Endothelial cell (in vitro differentiated cells): Measurements from ENCODE around the gene CMIP. TPM values are rescaled to one million over a fixed set of nuclear protein-coding genes. Genes with fewer than 3 reads are reported as not detected.

ENCODE experiments used
- DNase-seq: peaks from one replicate; pipeline ENCODE4 v3.0.0; 2021; ENCODE audit warnings: low spot score
- H3K27ac Mint-ChIP-seq: one replicate; pipeline ENCODE4 v1.8.0; 2021; ENCODE audit warnings: mixed read lengths, inconsistent platforms; ENCODE audit not compliant: unreplicated experiment
- H3K27me3 Mint-ChIP-seq: one replicate; pipeline ENCODE4 v1.8.0; 2021; ENCODE audit warnings: mild to moderate bottlenecking, moderate library complexity, mixed read lengths, inconsistent platforms; ENCODE audit not compliant: unreplicated experiment
- H3K36me3 Mint-ChIP-seq: one replicate; pipeline ENCODE4 v1.8.0; 2021; ENCODE audit warnings: mild to moderate bottlenecking, low read depth, mixed read lengths, inconsistent platforms; ENCODE audit not compliant: unreplicated experiment
- H3K4me1 Mint-ChIP-seq: one replicate; pipeline ENCODE4 v1.8.0; 2021; ENCODE audit warnings: mild to moderate bottlenecking, mixed read lengths, inconsistent platforms; ENCODE audit not compliant: unreplicated experiment
- H3K4me3 Mint-ChIP-seq: one replicate; pipeline ENCODE4 v1.8.0; 2021; ENCODE audit warnings: mild to moderate bottlenecking, mixed read lengths, inconsistent platforms; ENCODE audit not compliant: unreplicated experiment
- H3K9me3 Mint-ChIP-seq: one replicate; pipeline ENCODE4 v1.8.0; 2021; ENCODE audit warnings: mixed read lengths, inconsistent platforms; ENCODE audit not compliant: unreplicated experiment
- total RNA-seq: library from RNA; stranded (reverse); fragmentation: NEBNext Ultra II Directional; extraction: Animal tissue kit (Norgen Biotek cat#: 25700); gene quantifications from one replicate; pipeline ENCODE4 v1.2.1, GENCODE V29; 2021; ENCODE audit not compliant: unreplicated experiment
- TF ChIP-seq, protein P1 (sequence below): fragments of 200-600 bp; sonication (generic); IDR thresholded peaks from one replicate; pipeline ENCODE4 v1.5.0; 2021; ENCODE audit warnings: antibody characterized with exemption; ENCODE audit not compliant: unreplicated experiment

CMIP gene
- total RNA-seq, 1 donor from 2014 or later: 98.9 TPM

DNA sequence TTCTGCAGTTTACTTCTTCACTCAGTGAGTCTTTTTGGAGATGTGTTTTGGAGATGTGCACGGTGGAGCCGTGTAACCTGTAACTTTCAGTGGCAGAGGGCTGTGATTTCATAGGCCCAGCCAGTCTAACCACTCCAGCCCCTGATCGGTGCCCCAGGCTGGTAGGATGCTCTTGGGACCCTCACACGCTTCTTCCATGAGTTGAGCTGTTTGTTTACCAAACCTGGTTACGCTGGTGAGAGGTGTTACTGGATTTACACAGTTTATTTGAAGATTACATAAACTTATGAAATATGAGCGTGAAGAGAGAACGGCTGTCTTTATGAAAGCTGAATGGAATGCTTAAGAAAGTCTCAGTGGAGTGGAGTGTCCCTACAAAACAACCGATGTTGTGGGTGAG lies 96.7 kb downstream of the CMIP start:
- Mint-ChIP-seq H3K9me3 (no peaks in the 10 kb centered on the region), H3K36me3 (peaks cover 4% of the 10 kb centered on the region), H3K4me3 (no peak overlapping the region), H3K4me1 (peaks cover 58% of the 10 kb centered on the region), H3K27me3 (peaks cover 8% of the 10 kb centered on the region), H3K27ac (no peak overlapping the region)
- DNase-seq: no peak
- TF ChIP-seq, protein P1, sequence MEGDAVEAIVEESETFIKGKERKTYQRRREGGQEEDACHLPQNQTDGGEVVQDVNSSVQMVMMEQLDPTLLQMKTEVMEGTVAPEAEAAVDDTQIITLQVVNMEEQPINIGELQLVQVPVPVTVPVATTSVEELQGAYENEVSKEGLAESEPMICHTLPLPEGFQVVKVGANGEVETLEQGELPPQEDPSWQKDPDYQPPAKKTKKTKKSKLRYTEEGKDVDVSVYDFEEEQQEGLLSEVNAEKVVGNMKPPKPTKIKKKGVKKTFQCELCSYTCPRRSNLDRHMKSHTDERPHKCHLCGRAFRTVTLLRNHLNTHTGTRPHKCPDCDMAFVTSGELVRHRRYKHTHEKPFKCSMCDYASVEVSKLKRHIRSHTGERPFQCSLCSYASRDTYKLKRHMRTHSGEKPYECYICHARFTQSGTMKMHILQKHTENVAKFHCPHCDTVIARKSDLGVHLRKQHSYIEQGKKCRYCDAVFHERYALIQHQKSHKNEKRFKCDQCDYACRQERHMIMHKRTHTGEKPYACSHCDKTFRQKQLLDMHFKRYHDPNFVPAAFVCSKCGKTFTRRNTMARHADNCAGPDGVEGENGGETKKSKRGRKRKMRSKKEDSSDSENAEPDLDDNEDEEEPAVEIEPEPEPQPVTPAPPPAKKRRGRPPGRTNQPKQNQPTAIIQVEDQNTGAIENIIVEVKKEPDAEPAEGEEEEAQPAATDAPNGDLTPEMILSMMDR: no peak

- H3K4me3 Mint-ChIP-seq: no peak overlapping the region
These were observed 98.3 kb downstream of the CMIP start for GRCh38 chr16:81542609-81543570.

GRCh38 chr16:81543571-81543970 lies 99.0 kb downstream of the CMIP start:
- TF ChIP-seq, protein P1: no peak
- Mint-ChIP-seq H3K36me3 (peaks cover 4% of the 10 kb centered on the region), H3K4me1 (peaks cover 74% of the 10 kb centered on the region), H3K27ac (no peak overlapping the region), H3K4me3 (no peak overlapping the region), H3K9me3 (no peaks in the 10 kb centered on the region), H3K27me3 (peaks cover 8% of the 10 kb centered on the region)
- DNase-seq: no peak

More at GRCh38 chr16:81542609-81543570, 98.3 kb downstream of the CMIP start:
- Mint-ChIP-seq H3K27me3 (peaks cover 8% of the 10 kb centered on the region), H3K36me3 (peaks cover 4% of the 10 kb centered on the region), H3K4me1 (peaks cover 74% of the 10 kb centered on the region), H3K9me3 (no peaks in the 10 kb centered on the region), H3K27ac (no peak overlapping the region)
- TF ChIP-seq, protein P1: no peak
- no peak for DNase-seq

- peak; percentile 27 for DNase-seq
- Mint-ChIP-seq H3K36me3 (peaks cover 4% of the 10 kb centered on the region), H3K27me3 (peaks cover 8% of the 10 kb centered on the region), H3K4me3 (no peak overlapping the region), H3K4me1 (peaks cover 74% of the 10 kb centered on the region), H3K9me3 (no peaks in the 10 kb centered on the region), H3K27ac (peak overlapping the region; percentile 61)
- TF ChIP-seq, protein P1: no peak
These were observed 99.7 kb downstream of the CMIP start for GRCh38 chr16:81544261-81544660.

DNA sequence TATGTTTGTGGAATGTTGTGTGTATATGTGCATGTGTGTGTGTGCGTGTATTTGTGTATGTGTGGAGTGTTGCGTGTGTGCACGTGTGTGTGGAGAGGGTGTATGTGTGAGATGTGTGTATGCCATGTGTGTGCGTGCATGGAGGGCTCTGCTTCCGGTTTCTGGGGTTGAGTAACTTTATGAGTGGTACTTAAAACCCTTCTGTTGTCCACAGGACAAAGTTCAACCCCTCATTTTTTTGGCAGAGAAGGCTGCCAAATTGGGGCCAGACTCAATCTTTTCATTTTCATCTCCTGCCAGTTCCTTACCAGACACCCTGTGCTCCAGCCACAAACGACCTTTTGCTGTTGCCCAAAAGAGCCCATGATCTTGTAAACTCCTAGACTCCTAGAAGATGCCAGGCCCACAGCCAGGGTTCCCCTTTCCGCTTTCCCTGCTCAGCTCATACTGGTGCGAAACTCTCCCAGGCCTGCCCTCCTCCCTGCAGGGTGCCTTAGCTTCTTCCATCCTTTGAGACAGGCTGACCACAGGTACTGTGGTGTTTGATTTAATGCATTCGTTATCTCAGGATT lies 100.2 kb downstream of the CMIP start:
- no peak for DNase-seq
- H3K27ac Mint-ChIP-seq: peak overlapping the region; percentile 61
- H3K4me3 Mint-ChIP-seq: no peak overlapping the region
- peaks cover 8% of the 10 kb centered on the region for H3K27me3 Mint-ChIP-seq
- H3K9me3 Mint-ChIP-seq: no peaks in the 10 kb centered on the region
- TF ChIP-seq, protein P1: no peak
- H3K4me1 Mint-ChIP-seq: peaks cover 72% of the 10 kb centered on the region
- H3K36me3 Mint-ChIP-seq: peaks cover 3% of the 10 kb centered on the region
